ENCODE results near the gene GAREM1. TPM values are rescaled to one million over a fixed set of nuclear protein-coding genes. Genes with fewer than 3 reads are reported as not detected.

The GAREM1 gene
- total and polyA plus RNA-seq, 2 of the 8 experiments (the other 6 are each of a cell fraction or from before 2014, with no cell fraction given): 3.6 to 9.2 TPM

DNA sequence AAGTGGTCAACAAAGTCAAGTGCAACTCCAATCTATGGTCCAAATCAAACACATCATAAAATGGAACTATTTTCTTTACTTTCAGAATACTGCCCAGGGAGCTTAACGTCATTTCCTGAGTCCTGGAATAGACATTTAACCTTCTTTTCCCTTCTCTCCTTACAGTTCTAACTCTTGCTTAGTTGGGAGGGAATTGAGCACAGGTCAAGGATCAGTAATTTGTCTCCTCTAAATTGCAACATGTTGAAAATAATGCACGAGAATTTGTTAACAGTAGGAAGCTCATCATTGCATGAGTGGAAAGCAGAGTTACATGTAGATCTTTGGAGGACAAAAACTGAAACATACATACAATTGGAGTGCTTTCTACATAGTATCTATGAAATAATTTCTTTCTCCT lies 193.1 kb downstream of the GAREM1 start:
- no peak for TF ChIP-seq ZNF274 (IDR thresholded peaks at IDR 0.05; ENCODE audit: borderline replicate concordance, extremely low read depth, low read length)
- TF ChIP-seq CTBP2 (IDR thresholded peaks at IDR 0.05; ENCODE audit: borderline replicate concordance, insufficient read depth, insufficient read length, low read length): no peak
- TF ChIP-seq MAFK (IDR thresholded peaks at IDR 0.05; ENCODE audit: low read depth, low read length): no peak
- TF ChIP-seq RBBP5 (IDR thresholded peaks at IDR 0.05; ENCODE audit: borderline replicate concordance, low read depth, low read length): no peak
- no peak for TF ChIP-seq CREB1 (IDR thresholded peaks at IDR 0.05)
- TF ChIP-seq BRCA1 (IDR thresholded peaks at IDR 0.05; ENCODE audit: low read depth, low read length): no peak
- TF ChIP-seq KDM1A (IDR thresholded peaks at IDR 0.05; ENCODE audit: borderline replicate concordance, low read length): no peak
- no peak for TF ChIP-seq CBX5 (IDR thresholded peaks at IDR 0.05; ENCODE audit: low read depth, low read length)
- no peak for TF ChIP-seq TAF7 (optimal IDR thresholded peaks at IDR 0.05; ENCODE audit: borderline replicate concordance, low read depth, low read length)
- TF ChIP-seq RFX5 (IDR thresholded peaks at IDR 0.05; ENCODE audit: borderline replicate concordance, low read depth, low read length): no peak
- TF ChIP-seq EZH2 (IDR thresholded peaks at IDR 0.05; ENCODE audit: low read depth, low read length, severe bottlenecking): no peak
- TF ChIP-seq SP4 (IDR thresholded peaks at IDR 0.05; ENCODE audit: low read length): no peak
- no peak for TF ChIP-seq NANOG (IDR thresholded peaks at IDR 0.05; ENCODE audit: insufficient read depth, low read depth, low read length, poor library complexity, severe bottlenecking)
- TF ChIP-seq SIN3A (conservative IDR thresholded peaks at IDR 0.05 in 1 of 2, IDR thresholded peaks at IDR 0.05 in 1 of 2; ENCODE audit: low read depth in 1 of 2, low read length in 2 of 2): no peak
- H3K36me3 ChIP-seq (ENCODE audit: control insufficient read depth in 2 of 4, insufficient read depth in 4 of 4, low read length in 3 of 4): no peaks in the 10 kb centered on the region
- H3K23ac ChIP-seq (ENCODE audit: insufficient read length): no peak overlapping the region
- no peak overlapping the region for H3K56ac ChIP-seq (replicated peaks; ENCODE audit: insufficient read length, low read depth, low read length)
- H2BK120ac ChIP-seq (replicated peaks; ENCODE audit: low read depth, low read length): no peak overlapping the region
- H3K4me1 ChIP-seq (replicated peaks in 1 of 4; ENCODE audit: control insufficient read depth in 3 of 4, insufficient read depth in 4 of 4, low read length in 3 of 4): 0 out of 7 replicates have a peak, but pooled peaks cover 0 to 4% (median 0%) of the 10 kb centered on the region in 4 experiments
- H3K23me2 ChIP-seq (ENCODE audit: low read depth, low read length): no peaks in the 10 kb centered on the region
- no peak overlapping the region for H3K9ac ChIP-seq (replicated peaks in 1 of 4; ENCODE audit: extremely low read depth in 1 of 4, low read depth in 3 of 4, low read length in 3 of 4)
- CTCF ChIA-PET (ENCODE audit: partially characterized antibody): interaction anchor here (1.0 to 2.3 kb wide), 5 partner anchors 8 to 276 kb away, joined by 3 to 9 read pairs (median 5); no protein-coding TSS in a partner anchor
- no peak overlapping the region for H4K8ac ChIP-seq (ENCODE audit: extremely low read depth, insufficient read depth, low read length)
- H3K4ac ChIP-seq (replicated peaks; ENCODE audit: insufficient read length, low read depth, low read length): no peak overlapping the region
- H2BK12ac ChIP-seq (ENCODE audit: low read depth, low read length): no peak overlapping the region
- peaks cover 0 to 3% of the 10 kb centered on the region in 2 experiments; a peak in 1 of 4 replicates for H3K9me3 ChIP-seq (ENCODE audit: insufficient read depth in 2 of 2, low read depth in 1 of 2, low read length in 1 of 2)
- no peaks in the 10 kb centered on the region for H3K79me1 ChIP-seq (ENCODE audit: low read depth, low read length)
- H4K5ac ChIP-seq (ENCODE audit: insufficient read length, low read depth, low read length): no peak overlapping the region
- DNase-seq (ENCODE audit: low read depth in 1 of 2, low spot score in 2 of 2): no peak
- no peaks in the 10 kb centered on the region for H4K20me1 ChIP-seq (replicated peaks in 1 of 2; ENCODE audit: control insufficient read depth in 1 of 2, insufficient read depth in 2 of 2, low read length in 2 of 2)
- no peak overlapping the region for H3K14ac ChIP-seq (ENCODE audit: insufficient read length)
- no peak overlapping the region for H3K4me3 ChIP-seq (ENCODE audit: extremely low read depth in 1 of 4, insufficient read depth in 2 of 4, low read depth in 3 of 4, low read length in 4 of 4)
- H2AK5ac ChIP-seq (ENCODE audit: low read depth, low read length): no peak overlapping the region
- no peak overlapping the region for H2AFZ ChIP-seq (ENCODE audit: low read length)
- POLR2A ChIA-PET (ENCODE audit: partially characterized antibody): interaction anchor here (0.6 kb wide), 1 partner anchor 445 kb away, joined by 3 read pairs; no protein-coding TSS in a partner anchor
- H3K79me2 ChIP-seq (ENCODE audit: control insufficient read depth in 1 of 2, insufficient read depth in 2 of 2, low read length in 2 of 2): no peaks in the 10 kb centered on the region
- 85% methylated on average over 2 of the region's 2 CpGs; no CpG with 5 or more reads in 1 of the 2 experiments for WGBS, 2 experiments (ENCODE audit: extremely low coverage in 1 of 2, insufficient coverage in 1 of 2, insufficient read length in 1 of 2, insufficient replicate concordance in 2 of 2, low coverage in 1 of 2, low lambda C conversion rate in 2 of 2, missing lambda C conversion rate in 1 of 2)
- no peak overlapping the region for H3K4me2 ChIP-seq (ENCODE audit: insufficient read depth in 1 of 2, low read depth in 2 of 2, low read length in 2 of 2)
- H3K27me3 ChIP-seq (replicated peaks in 1 of 4; ENCODE audit: control insufficient read depth in 3 of 4, extremely low read depth in 1 of 4, insufficient read depth in 3 of 4, low read length in 3 of 4): no peaks in the 10 kb centered on the region
- H3K18ac ChIP-seq (ENCODE audit: extremely low read depth, low read length): no peak overlapping the region
- FAIRE-seq: no peak
- H2BK15ac ChIP-seq (ENCODE audit: low read length): no peak overlapping the region
- H4K91ac ChIP-seq (replicated peaks; ENCODE audit: insufficient read length, low read length): no peak overlapping the region
- no peak overlapping the region for H2BK5ac ChIP-seq (ENCODE audit: low read depth, low read length)
- H2BK20ac ChIP-seq (ENCODE audit: low read length): no peak overlapping the region
- H3K27ac ChIP-seq (ENCODE audit: low read depth, low read length): no peak overlapping the region

Measured in H1 (cell line).